ENCODE results near the gene CTNNA2. TPM values are rescaled to one million over a fixed set of nuclear protein-coding genes. Genes with fewer than 3 reads are reported as not detected.

CTNNA2 gene
- total RNA-seq, 1 experiment from 2014 or later, result 0.54 TPM

- Histone ChIP-seq H3K9me3 (ENCODE audit: control insufficient read depth, insufficient read depth, low read depth, low read length) (no peaks in the 10 kb centered on the region), H3K4me3 (ENCODE audit: low read depth in 2 of 2, low read length in 2 of 2) (no peak overlapping the region), H3K27me3 (ENCODE audit: control insufficient read depth, insufficient read depth, low read length) (no peaks in the 10 kb centered on the region), H3K36me3 (ENCODE audit: control insufficient read depth, insufficient read depth, low read length) (no peaks in the 10 kb centered on the region), H3K4me1 (ENCODE audit: control insufficient read depth, insufficient read depth, low read length) (no peaks in the 10 kb centered on the region), H3K27ac (ENCODE audit: low read length) (no peak overlapping the region)
- BruUV-seq (replicated peaks), result no TSS peak
- CTCF ChIA-PET, result no interaction called here
- no peak for ATAC-seq
- POLR2A ChIA-PET, result no interaction called here
- in situ Hi-C loops (cut with HindIII; ENCODE audit: low pct_unique_long_range_greater_than_20kb, low sequenced_read_pairs) (no loop called here), intact Hi-C loops (cut with micrococcal nuclease; ENCODE audit: unreplicated experiment) (no loop called here)
- TF ChIP-seq REST (IDR thresholded peaks at IDR 0.05; ENCODE audit: insufficient read depth in 1 of 2, low read depth in 2 of 2, low read length in 1 of 2) (no peak), POLR2AphosphoS5 (IDR thresholded peaks at IDR 0.05; ENCODE audit: low read depth, low read length) (no peak), TCF7L2 (IDR thresholded peaks at IDR 0.05; ENCODE audit: low read depth, low read length) (no peak), SIN3A (IDR thresholded peaks at IDR 0.05; ENCODE audit: borderline replicate concordance, insufficient read depth, low read depth, low read length) (no peak), CTCF (IDR thresholded peaks at IDR 0.05) (no peak)
- no peak for DNase-seq (ENCODE audit: low read depth, low spot score)
Measured at GRCh38 chr2:80139001-80139400, 626.1 kb downstream of the CTNNA2 start.

GRCh38 chr2:80141007-80141726, 628.3 kb downstream of the CTNNA2 start:
- ATAC-seq, result no peak
- Histone ChIP-seq H3K4me3 (ENCODE audit: low read depth in 2 of 2, low read length in 2 of 2) (no peak overlapping the region), H3K27ac (ENCODE audit: low read length) (no peak overlapping the region), H3K27me3 (ENCODE audit: control insufficient read depth, insufficient read depth, low read length) (no peaks in the 10 kb centered on the region), H3K36me3 (ENCODE audit: control insufficient read depth, insufficient read depth, low read length) (no peaks in the 10 kb centered on the region), H3K9me3 (ENCODE audit: control insufficient read depth, insufficient read depth, low read depth, low read length) (no peaks in the 10 kb centered on the region), H3K4me1 (ENCODE audit: control insufficient read depth, insufficient read depth, low read length) (no peaks in the 10 kb centered on the region)
- in situ Hi-C loops (cut with HindIII; ENCODE audit: low pct_unique_long_range_greater_than_20kb, low sequenced_read_pairs) (no loop called here), intact Hi-C loops (cut with micrococcal nuclease; ENCODE audit: unreplicated experiment) (no loop called here)
- DNase-seq (ENCODE audit: low read depth, low spot score), result no peak
- CTCF ChIA-PET, result no interaction called here
- POLR2A ChIA-PET, result no interaction called here
- no TSS peak for BruUV-seq (replicated peaks)
- TF ChIP-seq TCF7L2 (IDR thresholded peaks at IDR 0.05; ENCODE audit: low read depth, low read length), result no peak
- TF ChIP-seq REST (IDR thresholded peaks at IDR 0.05; ENCODE audit: insufficient read depth in 1 of 2, low read depth in 2 of 2, low read length in 1 of 2), result no peak
- no peak for TF ChIP-seq CTCF (IDR thresholded peaks at IDR 0.05)
- no peak for TF ChIP-seq SIN3A (IDR thresholded peaks at IDR 0.05; ENCODE audit: borderline replicate concordance, insufficient read depth, low read depth, low read length)
- TF ChIP-seq POLR2AphosphoS5 (IDR thresholded peaks at IDR 0.05; ENCODE audit: low read depth, low read length), result no peak

All from Panc1 (cell line).